Measurements from ENCODE around the gene FHAD1. TPM values are rescaled to one million over a fixed set of nuclear protein-coding genes. Genes with fewer than 3 reads are reported as not detected.

FHAD1 gene
- total RNA-seq, 1 experiment from 2014 or later: 1.9 TPM

- no peak overlapping the region for H3K4me2 ChIP-seq (ENCODE audit: insufficient read depth, insufficient read length, low read length)
- no peak overlapping the region for H3K9ac ChIP-seq (ENCODE audit: extremely low read depth, insufficient read length, low read length)
- H3K79me1 ChIP-seq (ENCODE audit: insufficient read depth, low read depth, low read length, poor library complexity, severe bottlenecking): no peaks in the 10 kb centered on the region
- Mint-ChIP-seq H3K27ac (no peak overlapping the region), H3K27me3 (ENCODE audit: low read depth) (peaks cover 75% of the 10 kb centered on the region), H3K9me3 (peaks cover 0 to 3% of the 10 kb centered on the region in 2 experiments; a peak in 2 of 5 replicates), H3K4me1 (peaks cover 38 to 39% of the 10 kb centered on the region in 2 experiments), H3K4me3 (no peak overlapping the region), H3K36me3 (ENCODE audit: insufficient read depth in 1 of 3, low read depth in 3 of 3) (0 out of 7 replicates have a peak, but pooled peaks cover 0 to 4% (median 0%) of the 10 kb centered on the region in 3 experiments)
- H3K23me2 ChIP-seq (ENCODE audit: insufficient read length, low read depth, low read length, poor library complexity, severe bottlenecking): no peaks in the 10 kb centered on the region
- H4K20me1 ChIP-seq (ENCODE audit: control insufficient read depth, insufficient read depth, insufficient read length): no peaks in the 10 kb centered on the region
- no peak overlapping the region for H2BK12ac ChIP-seq (ENCODE audit: insufficient read length, low read depth, low read length)
- H2BK120ac ChIP-seq (ENCODE audit: low read depth, low read length, poor library complexity, severe bottlenecking): no peak overlapping the region
- H3K18ac ChIP-seq (ENCODE audit: insufficient read length, low read depth, low read length): no peak overlapping the region
- no peak overlapping the region for H4K5ac ChIP-seq (ENCODE audit: insufficient read length, low read depth, low read length)
- H2BK15ac ChIP-seq (ENCODE audit: low read depth, low read length): no peak overlapping the region
- no peak overlapping the region for H4K91ac ChIP-seq (ENCODE audit: insufficient read length, low read depth, low read length)
- H3K14ac ChIP-seq (ENCODE audit: insufficient read depth, low read length): no peak overlapping the region
- H3K27ac ChIP-seq (ENCODE audit: insufficient read length, low read depth, low read length): no peak overlapping the region
- DNase-seq: peak; percentile 50
- no peak overlapping the region for H2AK5ac ChIP-seq (ENCODE audit: insufficient read length, low read length)
- peaks cover 8% of the 10 kb centered on the region; the same call in 1 of the 2 replicates for H3K4me1 ChIP-seq (ENCODE audit: insufficient read depth, low read length)
- no peaks in the 10 kb centered on the region for H3K79me2 ChIP-seq (ENCODE audit: insufficient read depth, low read length)
- no peak overlapping the region for H2BK5ac ChIP-seq (ENCODE audit: insufficient read length, low read length)
- H3K23ac ChIP-seq (ENCODE audit: insufficient read length, low read depth, low read length): no peak overlapping the region
- H3K9me3 ChIP-seq (ENCODE audit: control insufficient read depth, low read depth, low read length): no peaks in the 10 kb centered on the region
- no peak overlapping the region for H3K56ac ChIP-seq (ENCODE audit: insufficient read length, low read depth, low read length)
- no CpG with 5 or more reads among the region's 8 CpGs for WGBS (ENCODE audit: extremely low coverage, insufficient read length, low lambda C conversion rate)
- no peak overlapping the region for H4K8ac ChIP-seq (replicated peaks; ENCODE audit: insufficient read length, low read depth, low read length)
- peaks cover 4% of the 10 kb centered on the region; the same call in 1 of the 2 replicates for H3K27me3 ChIP-seq (ENCODE audit: insufficient read depth, low read length)
- H2AFZ ChIP-seq (ENCODE audit: low read length): no peak overlapping the region
- H3K4ac ChIP-seq (ENCODE audit: low read depth, low read length): no peak overlapping the region
- H3T11ph ChIP-seq (ENCODE audit: low read length): no peak overlapping the region
- H2BK20ac ChIP-seq (ENCODE audit: low read depth, low read length, poor library complexity, severe bottlenecking): no peak overlapping the region
- peak; percentile 50 for TF ChIP-seq CTCF (conservative IDR thresholded peaks at IDR 0.05)
Observed at GRCh38 chr1:15390667-15391066, 143.6 kb downstream of the FHAD1 start.
